ENCODE data around the gene NPPA. TPM values are rescaled to one million over a fixed set of nuclear protein-coding genes. Genes with fewer than 3 reads are reported as not detected.

The NPPA gene
- total and polyA plus RNA-seq, 10 of the 15 experiments (the other 5 are each of a cell fraction or from before 2014, with no cell fraction given): 0.31 to 0.39 TPM; not detected in 8

DNA sequence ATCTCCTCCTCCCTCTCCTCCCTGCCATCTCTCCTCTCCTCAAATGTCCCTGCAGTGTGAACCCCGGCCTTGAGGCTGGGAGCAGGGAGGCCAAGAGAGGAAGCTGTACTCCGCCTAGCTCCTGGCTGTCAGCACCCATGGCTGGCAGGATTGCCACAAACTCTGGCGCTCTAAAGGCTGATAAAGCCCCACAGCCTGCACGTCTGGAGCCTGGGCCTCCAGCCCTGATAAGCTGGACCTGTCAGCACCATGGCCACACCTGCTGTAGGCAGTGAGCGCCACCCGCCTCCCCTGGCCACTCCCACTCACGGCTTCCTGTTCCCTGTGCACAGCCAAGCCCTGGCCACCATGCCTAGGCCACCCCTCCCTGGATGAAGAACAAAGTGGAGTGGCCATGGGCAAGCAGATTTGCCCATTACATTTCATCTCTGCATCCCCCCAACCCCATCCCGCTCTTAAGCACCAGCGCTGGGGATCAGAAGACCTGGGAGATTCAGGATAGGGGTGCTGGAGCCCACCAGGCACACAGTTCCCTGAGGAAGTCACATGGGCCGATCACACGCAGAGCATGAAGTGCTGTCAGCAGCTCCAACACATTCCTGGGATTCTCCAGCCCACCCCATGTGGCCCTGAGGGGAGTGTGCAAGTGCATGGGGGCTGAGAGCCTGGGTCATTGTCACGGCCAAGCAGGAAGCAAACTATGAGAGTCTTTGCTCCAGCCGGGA, 35.4 kb upstream of the NPPA start (continued):
- TF ChIP-seq ETV6 (conservative IDR thresholded peaks at IDR 0.05 in 1 of 2, IDR thresholded peaks at IDR 0.05 in 1 of 2; ENCODE audit: borderline replicate concordance in 1 of 2, low read depth in 1 of 2) (no peak), RBBP5 (conservative IDR thresholded peaks at IDR 0.05) (no peak), CBX3 (IDR thresholded peaks at IDR 0.05; ENCODE audit: borderline replicate concordance, low read depth) (no peak), RAD21 (IDR thresholded peaks at IDR 0.05; ENCODE audit: insufficient read depth, low read depth, low read length) (no peak), IRF5 (IDR thresholded peaks at IDR 0.05; ENCODE audit: borderline replicate concordance) (no peak), ESRRA (IDR thresholded peaks at IDR 0.05; ENCODE audit: low read length) (no peak)

- ChIA-PET CTCF (interaction anchor here (1.6 kb wide), 1 partner anchor 11 kb away, joined by 6 read pairs; no protein-coding TSS in a partner anchor), SMC1A (ENCODE audit: uncharacterized antibody, unreplicated experiment) (interaction anchor here (1.4 kb wide), 1 partner anchor 10 kb away, joined by 3 read pairs; no protein-coding TSS in a partner anchor), POLR2A (no interaction called here), RAD21 (ENCODE audit: unreplicated experiment) (interaction anchor here (1.0 kb wide), 1 partner anchor 98 kb away, joined by 3 read pairs; no protein-coding TSS in a partner anchor)
- no peaks in the 10 kb centered on the region for H3K9me3 ChIP-seq (replicated peaks; ENCODE audit: control insufficient read depth, insufficient read depth, low read length)
- ATAC-seq (no peak), DNase-seq (ENCODE audit: low read depth, low spot score) (no peak), FAIRE-seq (no peak)
- no peaks in the 10 kb centered on the region for H3K36me3 ChIP-seq (ENCODE audit: control insufficient read depth in 2 of 2, insufficient read depth in 2 of 2, low read length in 1 of 2)
- in situ Hi-C loops (cut with MboI) (no loop called here), intact Hi-C loops (cut with micrococcal nuclease; ENCODE audit: unreplicated experiment) (no loop called here)
- H3K27ac ChIP-seq (ENCODE audit: control insufficient read depth, insufficient read depth): no peak overlapping the region
- no peak overlapping the region for H2AFZ ChIP-seq (ENCODE audit: control insufficient read depth, low read depth, low read length)
- H3K4me2 ChIP-seq (ENCODE audit: control insufficient read depth, insufficient read depth): no peak overlapping the region
- no peaks in the 10 kb centered on the region for H3K79me2 ChIP-seq (ENCODE audit: control insufficient read depth, insufficient read depth, low read length)
- no peaks in the 10 kb centered on the region; a peak in 1 of 4 replicates for H3K27me3 ChIP-seq (replicated peaks in 1 of 2; ENCODE audit: control insufficient read depth in 2 of 2, insufficient read depth in 2 of 2, low read length in 1 of 2)
- no peaks in the 10 kb centered on the region for H3K4me1 ChIP-seq (ENCODE audit: control insufficient read depth, insufficient read depth, low read length)
- H4K20me1 ChIP-seq (ENCODE audit: control insufficient read depth, insufficient read depth): no peaks in the 10 kb centered on the region
- no peak overlapping the region for H3K9ac ChIP-seq (ENCODE audit: control insufficient read depth, insufficient read depth, low read length)
- no TSS peak for BruUV-seq (replicated peaks)
- WGBS (ENCODE audit: insufficient coverage, insufficient replicate concordance, low lambda C conversion rate, missing lambda C conversion rate): 33% methylated on average over 17 of the region's 18 CpGs
- TF ChIP-seq BHLHE40 (IDR thresholded peaks at IDR 0.05; ENCODE audit: borderline replicate concordance in 1 of 2, low read depth in 2 of 2, low read length in 1 of 2): no peak
- TF ChIP-seq POLR2AphosphoS5 (IDR thresholded peaks at IDR 0.05; ENCODE audit: low read length): no peak
- H3K4me3 ChIP-seq: no peak overlapping the region
These were observed 34.3 kb upstream of the NPPA start for GRCh38 chr1:11881749-11882441.

All from GM12878 (cell line).